Cardiac muscle cell (in vitro differentiated cells and primary cell): ENCODE data around the gene SSR1. TPM values are rescaled to one million over a fixed set of nuclear protein-coding genes. Genes with fewer than 3 reads are reported as not detected.

Experiments used
- DNase-seq, 2 donors: peaks; one replicate each; pipeline versions ENCODE4 v3.0.0 to v3.0.0-alpha.2; 2010 to 2017; ENCODE audit warnings: low read depth in 1 of 2, low spot score in 1 of 2
- H3K27ac ChIP-seq: fragments of 200-600 bp; sonication (generic); 2 replicates; pipeline ENCODE4 v1.5.1; 2016
- H3K27me3 ChIP-seq: fragments of 200-600 bp; sonication (generic); 2 replicates; pipeline ENCODE4 v1.6.0; 2016; ENCODE audit warnings: control low read depth
- H3K36me3 ChIP-seq: fragments of 200-600 bp; sonication (generic); 2 replicates; pipeline ENCODE4 v1.5.1; 2016; ENCODE audit warnings: control low read depth
- H3K4me1 ChIP-seq: fragments of 200-600 bp; sonication (generic); 2 replicates; pipeline ENCODE4 v1.8.1; 2017; ENCODE audit warnings: low read depth, mild to moderate bottlenecking, mixed run types
- H3K4me3 ChIP-seq: fragments of 200-600 bp; sonication (generic); 2 replicates; pipeline ENCODE4 v1.5.1; 2016; ENCODE audit warnings: mild to moderate bottlenecking
- H3K9me3 ChIP-seq: fragments of 200-600 bp; sonication (generic); 2 replicates; pipeline ENCODE4 v1.5.1; 2017; ENCODE audit warnings: low read depth, mild to moderate bottlenecking, control low read depth
- CTCF ChIP-seq: IDR thresholded peaks from 2 replicates; pipeline ENCODE4 v1.5.1; 2012; ENCODE audit warnings: low read depth, mild to moderate bottlenecking, low read length
- polyA plus RNA-seq: library from polyadenylated mRNA; unstranded; fragments of >200 nt; fragmentation: Nextera tagmentation; extraction: Ambion mirVana; gene quantifications from 2 replicates; pipeline ENCODE4 v1.2.1, GENCODE V29; 2016
- total RNA-seq: library from RNA; depleted of rRNA; stranded (reverse); fragments of >200 nt; gene quantifications from 2 replicates; pipeline ENCODE4 v1.2.3, GENCODE V29; 2016

The SSR1 gene
- total and polyA plus RNA-seq, 2 experiments from 2014 or later: 26.3 to 54.5 TPM

- Histone ChIP-seq H3K4me1 (peaks cover 7% of the 10 kb centered on the region), H3K9me3 (no peaks in the 10 kb centered on the region), H3K27ac (no peak overlapping the region), H3K4me3 (no peak overlapping the region), H3K27me3 (no peaks in the 10 kb centered on the region), H3K36me3 (no peaks in the 10 kb centered on the region)
- TF ChIP-seq CTCF: no peak
- DNase-seq: no peak
Measured at GRCh38 chr6:7255918-7256317, 57.1 kb downstream of the SSR1 start.

GRCh38 chr6:7254980-7255835 lies 57.8 kb downstream of the SSR1 start:
- Histone ChIP-seq H3K27ac (peak overlapping the region; percentile 21), H3K4me1 (peaks cover under 1% of the 10 kb centered on the region), H3K4me3 (no peak overlapping the region), H3K27me3 (no peaks in the 10 kb centered on the region), H3K36me3 (no peaks in the 10 kb centered on the region), H3K9me3 (no peaks in the 10 kb centered on the region)
- no peak for DNase-seq
- no peak for TF ChIP-seq CTCF

GRCh38 chr6:7252390-7252789 lies 60.6 kb downstream of the SSR1 start:
- H3K4me1 ChIP-seq: no peaks in the 10 kb centered on the region
- H3K9me3 ChIP-seq: no peaks in the 10 kb centered on the region
- H3K4me3 ChIP-seq: no peak overlapping the region
- H3K27ac ChIP-seq: no peak overlapping the region
- no peaks in the 10 kb centered on the region for H3K36me3 ChIP-seq
- no peaks in the 10 kb centered on the region for H3K27me3 ChIP-seq
- TF ChIP-seq CTCF: no peak
- DNase-seq: no peak

GRCh38 chr6:7251646-7252260 lies 61.2 kb downstream of the SSR1 start:
- DNase-seq: no peak
- Histone ChIP-seq H3K9me3 (no peaks in the 10 kb centered on the region), H3K27ac (no peak overlapping the region), H3K36me3 (no peaks in the 10 kb centered on the region), H3K4me3 (no peak overlapping the region), H3K4me1 (no peaks in the 10 kb centered on the region), H3K27me3 (no peaks in the 10 kb centered on the region)
- no peak for TF ChIP-seq CTCF

GRCh38 chr6:7250812-7251211 lies 62.2 kb downstream of the SSR1 start:
- Histone ChIP-seq H3K9me3 (no peaks in the 10 kb centered on the region), H3K27me3 (no peaks in the 10 kb centered on the region), H3K27ac (no peak overlapping the region), H3K4me1 (no peaks in the 10 kb centered on the region), H3K36me3 (no peaks in the 10 kb centered on the region), H3K4me3 (no peak overlapping the region)
- DNase-seq: no peak
- TF ChIP-seq CTCF: no peak
